Pancreas (tissue), 10 donors: Measurements from ENCODE around the gene TSSC4. TPM values are rescaled to one million over a fixed set of nuclear protein-coding genes. Genes with fewer than 3 reads are reported as not detected.

Experiments
- ATAC-seq, 4 donors: fragments of 200-7000 bp; cut with Tn5 transposase; one replicate each; pipeline versions ENCODE4 v1.8.0 to v1.9.1; 2020; ENCODE audit warnings: mild to moderate bottlenecking in 4 of 4, moderate library complexity in 4 of 4
- DNase-seq, 6 donors: peaks; one replicate each; pipeline ENCODE4 v3.0.0-alpha.2; 2020
- FAIRE-seq: peaks from 2 replicates; lab custom pipeline; 2012; peaks lifted over from hg19 to GRCh38; lab: Jason Lieb, UNC
- H3K27ac ChIP-seq, 4 donors: fragments of 200-600 bp; sonication (generic); 1 replicate in 3 of 4; 2 replicates in 1 of 4; pipeline versions ENCODE4 v1.5.0 to v1.8.0; 2020
- H3K27me3 ChIP-seq, 4 donors: fragments of 200-600 bp; one replicate each; pipeline ENCODE4 v1.8.0; 2021
- H3K36me3 ChIP-seq, 3 donors: fragments of 200-600 bp; sonication (generic) in 1 of 3; one replicate each; pipeline versions ENCODE4 v1.5.0 to v1.8.0; 2020 to 2021
- H3K4me1 ChIP-seq, 3 donors: fragments of 200-600 bp; one replicate each; pipeline ENCODE4 v1.8.0; 2021
- H3K4me3 ChIP-seq, 4 donors: fragments of 200-600 bp; sonication (generic) in 2 of 4; one replicate each; pipeline versions ENCODE4 v1.5.0 to v1.8.0; 2020 to 2021
- H3K9me3 ChIP-seq, 4 donors: fragments of 200-600 bp; one replicate each; pipeline ENCODE4 v1.8.0; 2021
- WGBS, 2 donors: extraction: QIAGEN DNeasy Blood & Tissue Kit; methylation state at CpG; one replicate each; pipeline ENCODE4 v1.1.7; 2013; 5-methylcytosine and 5-hydroxymethylcytosine counted together
- intact Hi-C, 3 donors: fragments of 100-400 bp; cut with DNase I; formaldehyde crosslinking; loops; one replicate each; pipeline versions ENCODE4 v1.11.1 to v1.14.2; 2022
- polyA plus RNA-seq, 2 donors: library from polyadenylated mRNA; stranded (reverse); fragments of 200-250 nt; gene quantifications; one replicate each; pipeline ENCODE4 v1.2.3, GENCODE V29; 2013
- total RNA-seq, 6 donors: library from RNA; stranded (reverse); fragmentation: NEBNext Ultra II Directional in 4 of 6; extraction: Animal tissue kit (Norgen Biotek cat#: 25700) in 4 of 6; gene quantifications; one replicate each; pipeline versions ENCODE4 v1.2.1 to v1.2.4, GENCODE V29; 2021 to 2023
- TF ChIP-seq, protein P1 (sequence below), 4 donors: fragments of 200-600 bp; sonication (generic) in 3 of 4; IDR thresholded peaks; one replicate each; pipeline versions ENCODE4 v1.5.0 to v1.8.0; 2021; ENCODE audit warnings: antibody characterized with exemption in 4 of 4
- donor health status: healthy with polysubstance abuse.
- donor health status: DM: no; HTN: no; CAD: no; lungs with moderate emphysema.
- donor health status: DM: no; HTN: no; CAD: no.
- donor health status: control.
- donor health status: control.
- donor health status: Bipolar disorder and iron deficiency.
- donor health status: DM: yes; HTN: yes; CAD: no.
- donor health status: DM: no; HTN: no; CAD: no.
- donor health status: DM: no; HTN: no; CAD: no.
- donor health status: DM: yes; HTN: yes; CAD: no.

The TSSC4 gene
- total and polyA plus RNA-seq, 8 donors: 16.8 to 60.0 (median 22.1) TPM

DNA sequence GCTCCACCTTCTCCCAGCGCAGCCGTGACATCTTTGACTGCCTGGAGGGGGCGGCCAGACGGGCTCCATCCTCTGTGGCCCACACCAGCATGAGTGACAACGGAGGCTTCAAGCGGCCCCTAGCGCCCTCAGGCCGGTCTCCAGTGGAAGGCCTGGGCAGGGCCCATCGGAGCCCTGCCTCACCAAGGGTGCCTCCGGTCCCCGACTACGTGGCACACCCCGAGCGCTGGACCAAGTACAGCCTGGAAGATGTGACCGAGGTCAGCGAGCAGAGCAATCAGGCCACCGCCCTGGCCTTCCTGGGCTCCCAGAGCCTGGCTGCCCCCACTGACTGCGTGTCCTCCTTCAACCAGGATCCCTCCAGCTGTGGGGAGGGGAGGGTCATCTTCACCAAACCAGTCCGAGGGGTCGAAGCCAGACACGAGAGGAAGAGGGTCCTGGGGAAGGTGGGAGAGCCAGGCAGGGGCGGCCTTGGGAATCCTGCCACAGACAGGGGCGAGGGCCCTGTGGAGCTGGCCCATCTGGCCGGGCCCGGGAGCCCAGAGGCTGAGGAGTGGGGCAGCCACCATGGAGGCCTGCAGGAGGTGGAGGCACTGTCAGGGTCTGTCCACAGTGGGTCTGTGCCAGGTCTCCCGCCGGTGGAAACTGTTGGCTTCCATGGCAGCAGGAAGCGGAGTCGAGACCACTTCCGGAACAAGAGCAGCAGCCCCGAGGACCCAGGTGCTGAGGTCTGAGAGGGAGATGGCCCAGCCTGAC, 2.5 kb downstream of the TSSC4 start:
- intact Hi-C loops: no loop called here
- Histone ChIP-seq H3K4me1 (peaks cover 8 to 18% (median 14%) of the 10 kb centered on the region in 3 donors), H3K27me3 (no peaks in the 10 kb centered on the region), H3K27ac (no peak overlapping the region), H3K4me3 (no peak overlapping the region), H3K9me3 (no peaks in the 10 kb centered on the region), H3K36me3 (peaks cover 0 to 13% (median 10%) of the 10 kb centered on the region in 3 donors)
- FAIRE-seq (no peak), ATAC-seq (no peak), DNase-seq (no peak)
- TF ChIP-seq, protein P1, sequence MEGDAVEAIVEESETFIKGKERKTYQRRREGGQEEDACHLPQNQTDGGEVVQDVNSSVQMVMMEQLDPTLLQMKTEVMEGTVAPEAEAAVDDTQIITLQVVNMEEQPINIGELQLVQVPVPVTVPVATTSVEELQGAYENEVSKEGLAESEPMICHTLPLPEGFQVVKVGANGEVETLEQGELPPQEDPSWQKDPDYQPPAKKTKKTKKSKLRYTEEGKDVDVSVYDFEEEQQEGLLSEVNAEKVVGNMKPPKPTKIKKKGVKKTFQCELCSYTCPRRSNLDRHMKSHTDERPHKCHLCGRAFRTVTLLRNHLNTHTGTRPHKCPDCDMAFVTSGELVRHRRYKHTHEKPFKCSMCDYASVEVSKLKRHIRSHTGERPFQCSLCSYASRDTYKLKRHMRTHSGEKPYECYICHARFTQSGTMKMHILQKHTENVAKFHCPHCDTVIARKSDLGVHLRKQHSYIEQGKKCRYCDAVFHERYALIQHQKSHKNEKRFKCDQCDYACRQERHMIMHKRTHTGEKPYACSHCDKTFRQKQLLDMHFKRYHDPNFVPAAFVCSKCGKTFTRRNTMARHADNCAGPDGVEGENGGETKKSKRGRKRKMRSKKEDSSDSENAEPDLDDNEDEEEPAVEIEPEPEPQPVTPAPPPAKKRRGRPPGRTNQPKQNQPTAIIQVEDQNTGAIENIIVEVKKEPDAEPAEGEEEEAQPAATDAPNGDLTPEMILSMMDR (IDR thresholded peaks at IDR 0.05): no peak
- 85 to 87% methylated on average over 31 of the region's 31 CpGs for WGBS, 2 donors

DNA sequence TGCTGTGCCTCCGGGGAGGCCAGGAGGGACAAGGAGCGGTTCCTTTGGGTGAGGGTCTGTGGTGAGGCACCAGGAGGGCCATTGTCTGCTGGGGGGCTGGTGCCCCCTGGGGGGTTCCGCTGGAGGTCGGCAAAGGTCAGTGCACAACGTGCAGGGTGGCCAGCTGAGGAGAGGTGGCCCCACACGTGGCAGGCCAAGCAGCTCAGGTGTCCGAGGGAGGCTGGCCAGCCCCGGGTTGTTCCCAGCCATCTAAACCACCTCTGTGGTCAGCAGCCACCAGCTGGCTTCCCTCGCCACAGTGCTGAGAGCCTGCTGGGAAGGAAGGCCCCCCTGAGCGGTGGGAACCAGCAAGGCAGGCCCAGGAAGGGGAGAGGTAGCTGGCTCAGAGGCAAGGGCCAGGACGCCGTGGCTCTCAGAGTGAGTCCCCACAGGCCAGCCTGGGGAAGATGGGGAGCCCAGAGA, 4.2 kb downstream of the TSSC4 start:
- intact Hi-C loops: no loop called here
- FAIRE-seq (no peak), DNase-seq (no peak)

DNA sequence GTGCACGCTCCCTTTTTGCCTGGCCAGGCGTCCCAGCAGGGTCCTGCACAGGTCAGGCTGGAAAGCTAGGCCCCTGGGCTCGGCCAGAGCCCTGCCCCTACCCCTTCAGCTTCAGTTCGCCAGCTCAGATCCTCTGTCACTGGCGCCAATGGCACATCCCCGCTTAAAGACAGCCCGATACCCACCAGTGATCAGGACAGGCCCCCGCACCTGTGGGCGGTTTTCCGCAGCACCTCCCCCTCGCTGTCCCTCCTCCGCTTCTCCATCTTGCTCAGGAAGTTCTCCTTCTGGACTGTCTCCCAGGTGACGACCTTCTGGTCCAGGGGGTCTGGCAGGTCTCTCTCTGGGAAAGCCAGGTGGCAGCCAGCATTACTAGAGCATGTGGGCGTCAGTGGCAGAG, 5.9 kb downstream of the TSSC4 start:
- 64 to 88% methylated on average over 11 to 14 of the region's 14 CpGs for WGBS, 2 donors
- DNase-seq: no peak
- TF ChIP-seq, protein P1 (IDR thresholded peaks at IDR 0.05): no peak

More for the DNA sequence above, 4.2 kb downstream of the TSSC4 start:
- Histone ChIP-seq H3K4me3 (no peak overlapping the region), H3K4me1 (peaks cover 6 to 11% (median 8%) of the 10 kb centered on the region in 3 donors), H3K9me3 (no peaks in the 10 kb centered on the region), H3K27me3 (no peaks in the 10 kb centered on the region), H3K27ac (no peak overlapping the region), H3K36me3 (peaks cover 0 to 13% (median 10%) of the 10 kb centered on the region in 3 donors)
- WGBS, 2 donors: 54 to 62% methylated on average over 12 of the region's 12 CpGs
- no peak for ATAC-seq
- TF ChIP-seq, protein P1 (IDR thresholded peaks at IDR 0.05): no peak

DNA sequence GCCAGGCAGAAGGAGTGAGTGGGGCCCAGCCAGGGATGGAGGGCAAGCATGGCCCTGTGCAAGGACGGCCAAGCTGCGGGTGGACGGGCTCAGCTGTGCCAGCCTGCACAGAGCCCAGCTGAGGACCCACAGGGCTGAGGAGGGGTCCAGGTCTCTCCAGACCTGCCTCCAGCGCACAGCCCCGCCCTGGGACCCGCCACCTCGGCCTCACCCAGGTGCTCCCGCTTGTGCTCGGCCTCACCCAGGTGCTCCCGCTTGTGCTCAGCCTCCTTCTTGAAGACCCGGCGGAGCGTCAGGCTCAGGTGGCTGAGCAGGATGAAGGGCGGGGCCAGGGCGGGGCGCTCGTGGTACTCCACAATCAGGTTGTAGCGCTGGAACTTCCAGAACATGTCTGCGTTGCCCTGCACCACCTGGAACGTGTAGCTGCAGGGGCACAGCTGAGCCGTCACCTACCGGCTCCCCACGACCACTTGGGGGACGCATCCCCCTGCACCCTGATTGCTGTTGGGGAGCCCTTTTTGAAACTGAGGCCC, 6.4 kb downstream of the TSSC4 start:
- FAIRE-seq: no peak
- TF ChIP-seq, protein P1 (IDR thresholded peaks at IDR 0.05): no peak
- intact Hi-C loops: no loop called here

More for the DNA sequence above, 5.9 kb downstream of the TSSC4 start:
- no peaks in the 10 kb centered on the region for H3K27me3 ChIP-seq
- no peaks in the 10 kb centered on the region for H3K9me3 ChIP-seq
- ATAC-seq (no peak), FAIRE-seq (no peak)
- no peak overlapping the region for H3K4me3 ChIP-seq
- peaks cover 6 to 8% (median 6%) of the 10 kb centered on the region in 3 donors for H3K4me1 ChIP-seq
- no peak overlapping the region for H3K27ac ChIP-seq
- H3K36me3 ChIP-seq: peaks cover 0 to 13% (median 10%) of the 10 kb centered on the region in 3 donors
- intact Hi-C loops: no loop called here

More for the DNA sequence above, 6.4 kb downstream of the TSSC4 start:
- Histone ChIP-seq H3K27ac (no peak overlapping the region), H3K9me3 (no peaks in the 10 kb centered on the region), H3K4me1 (peaks cover under 1 to 3% (median 1%) of the 10 kb centered on the region in 3 donors), H3K36me3 (peaks cover 0 to 13% (median 10%) of the 10 kb centered on the region in 3 donors), H3K4me3 (no peak overlapping the region), H3K27me3 (no peaks in the 10 kb centered on the region)
- DNase-seq: no peak
- WGBS, 2 donors: 66 to 73% methylated on average over 20 to 24 of the region's 24 CpGs
- no peak for ATAC-seq
